Testis (tissue), 3 donors: ENCODE data around the gene TSC22D2. TPM values are rescaled to one million over a fixed set of nuclear protein-coding genes. Genes with fewer than 3 reads are reported as not detected.
"Not testable (repeated sequence)": the region's sequence is repeated elsewhere in the genome, so short reads cannot be mapped to it uniquely, and the experiment has no call there.

Experiments
- DNase-seq: peaks from one replicate; pipeline ENCODE4 v3.0.0-alpha.2; 2019
- H3K27ac ChIP-seq, 2 donors: fragments of 200-600 bp; sonication (generic); one replicate each; pipeline ENCODE4 v1.5.1; 2019
- H3K27me3 ChIP-seq: fragments of 200-600 bp; sonication (generic); one replicate; pipeline ENCODE4 v1.5.1; 2019
- H3K36me3 ChIP-seq: fragments of 200-600 bp; sonication (generic); one replicate; pipeline ENCODE4 v1.5.1; 2017; ENCODE audit warnings: low read depth; ENCODE audit errors: missing control alignments
- H3K4me1 ChIP-seq: fragments of 200-600 bp; sonication (generic); one replicate; pipeline ENCODE4 v1.5.1; 2019
- H3K4me3 ChIP-seq, 2 donors: fragments of 200-600 bp; sonication (generic); one replicate each; pipeline ENCODE4 v1.5.1; 2017 to 2019
- H3K9me3 ChIP-seq: fragments of 200-600 bp; sonication (generic); one replicate; pipeline ENCODE4 v1.5.1; 2017
- POLR2A ChIP-seq: fragments of 450-650 bp; IDR thresholded peaks from one replicate; pipeline ENCODE4 v1.6.1; 2017; ENCODE audit warnings: antibody characterized with exemption, mild to moderate bottlenecking, moderate library complexity
- WGBS, 2 donors: methylation state at CpG; one replicate each; pipeline ENCODE4 v1.1.5; 2018; 5-methylcytosine and 5-hydroxymethylcytosine counted together
- intact Hi-C: fragments of 100-400 bp; cut with DNase I; formaldehyde crosslinking; loops from one replicate; pipeline ENCODE4 v1.15.1; 2023; ENCODE audit warnings: low total_unique reads
- polyA plus RNA-seq: library from polyadenylated mRNA; stranded (reverse); fragments of 350-450 nt; fragmentation: Illumina TruSeq; extraction: RNeasy Lipid Tissue Mini Kit (QIAGEN cat#74804); gene quantifications from one replicate; pipeline ENCODE4 v1.2.3, GENCODE V29; 2014; ENCODE audit warnings: low read depth, low replicate concordance; ENCODE audit not compliant: insufficient read depth
- total RNA-seq, 2 donors: library from RNA; depleted of rRNA; stranded (reverse); fragments of >200 nt; gene quantifications; one replicate each; pipeline ENCODE4 v1.2.3, GENCODE V29; 2016
- TF ChIP-seq, protein P1 (sequence below), 3 experiments: fragments of 450-650 bp in 2 of 3; fragments of 200-600 bp in 1 of 3; sonication (generic) in 1 of 3; IDR thresholded peaks; one replicate each; pipeline ENCODE4 v1.5.1; 2016 to 2019; ENCODE audit warnings: antibody characterized with exemption in 3 of 3, mild to moderate bottlenecking in 2 of 3, moderate library complexity in 1 of 3

TSC22D2 gene
- total and polyA plus RNA-seq, 3 donors from 2014 or later, result 37.7 to 47.0 (median 43.7) TPM

DNA sequence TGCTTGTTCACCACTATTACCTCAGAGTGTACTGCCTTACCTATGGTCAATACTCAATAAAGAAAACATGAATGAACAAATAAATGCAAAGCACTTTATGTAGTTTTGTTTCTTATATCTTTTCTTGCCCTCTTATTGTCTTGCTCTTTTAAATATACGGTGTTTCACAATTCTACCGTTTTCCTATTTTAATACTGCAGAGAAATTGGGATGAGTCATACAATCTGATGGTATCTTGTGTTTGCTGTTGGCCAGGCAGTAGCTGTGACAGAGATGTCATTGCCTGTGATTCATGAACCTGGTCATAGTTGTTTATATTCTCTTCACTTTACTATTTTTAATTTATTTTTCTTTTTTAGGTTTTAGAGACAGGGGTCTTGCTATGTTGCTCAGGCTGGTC is 89.9 kb downstream of the TSC22D2 start:
- TF ChIP-seq POLR2A, result no peak
- TF ChIP-seq, protein P1, sequence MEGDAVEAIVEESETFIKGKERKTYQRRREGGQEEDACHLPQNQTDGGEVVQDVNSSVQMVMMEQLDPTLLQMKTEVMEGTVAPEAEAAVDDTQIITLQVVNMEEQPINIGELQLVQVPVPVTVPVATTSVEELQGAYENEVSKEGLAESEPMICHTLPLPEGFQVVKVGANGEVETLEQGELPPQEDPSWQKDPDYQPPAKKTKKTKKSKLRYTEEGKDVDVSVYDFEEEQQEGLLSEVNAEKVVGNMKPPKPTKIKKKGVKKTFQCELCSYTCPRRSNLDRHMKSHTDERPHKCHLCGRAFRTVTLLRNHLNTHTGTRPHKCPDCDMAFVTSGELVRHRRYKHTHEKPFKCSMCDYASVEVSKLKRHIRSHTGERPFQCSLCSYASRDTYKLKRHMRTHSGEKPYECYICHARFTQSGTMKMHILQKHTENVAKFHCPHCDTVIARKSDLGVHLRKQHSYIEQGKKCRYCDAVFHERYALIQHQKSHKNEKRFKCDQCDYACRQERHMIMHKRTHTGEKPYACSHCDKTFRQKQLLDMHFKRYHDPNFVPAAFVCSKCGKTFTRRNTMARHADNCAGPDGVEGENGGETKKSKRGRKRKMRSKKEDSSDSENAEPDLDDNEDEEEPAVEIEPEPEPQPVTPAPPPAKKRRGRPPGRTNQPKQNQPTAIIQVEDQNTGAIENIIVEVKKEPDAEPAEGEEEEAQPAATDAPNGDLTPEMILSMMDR (IDR thresholded peaks at IDR 0.05), result no peak

DNA sequence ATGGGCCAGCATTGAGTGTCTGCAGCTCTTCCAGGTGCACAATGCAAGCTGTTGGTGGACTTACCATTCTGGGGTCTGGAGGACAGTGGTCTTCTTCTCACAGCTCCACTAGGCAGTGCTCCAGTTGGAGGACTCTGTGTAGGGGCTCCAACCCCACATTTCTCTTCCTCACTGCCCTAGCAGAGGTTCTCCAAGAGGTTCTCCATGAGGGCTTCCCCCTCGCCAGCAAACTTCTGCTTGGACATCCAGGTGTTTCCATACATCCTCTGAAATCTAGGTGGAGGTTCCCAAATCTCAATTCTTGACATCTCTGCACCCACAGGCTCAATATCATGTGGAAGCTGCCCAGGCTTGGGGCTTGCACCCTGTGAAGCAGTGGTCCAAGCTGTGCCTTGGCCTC is 92.9 kb downstream of the TSC22D2 start:
- not testable (repeated sequence) for H3K4me3 ChIP-seq

More for the DNA sequence above, 89.9 kb downstream of the TSC22D2 start:
- Histone ChIP-seq H3K27me3 (no peaks in the 10 kb centered on the region), H3K4me1 (no peaks in the 10 kb centered on the region), H3K4me3 (no peak overlapping the region), H3K27ac (no peak overlapping the region), H3K36me3 (no peaks in the 10 kb centered on the region), H3K9me3 (no peaks in the 10 kb centered on the region)
- WGBS, 2 donors, result 76 to 80% methylated on average over 2 of the region's 2 CpGs
- DNase-seq, result no peak
- intact Hi-C loops, result loop anchor here (5.0 to 10.0 kb wide), 2 partner anchors 211 to 273 kb away; no protein-coding TSS in a partner anchor

DNA sequence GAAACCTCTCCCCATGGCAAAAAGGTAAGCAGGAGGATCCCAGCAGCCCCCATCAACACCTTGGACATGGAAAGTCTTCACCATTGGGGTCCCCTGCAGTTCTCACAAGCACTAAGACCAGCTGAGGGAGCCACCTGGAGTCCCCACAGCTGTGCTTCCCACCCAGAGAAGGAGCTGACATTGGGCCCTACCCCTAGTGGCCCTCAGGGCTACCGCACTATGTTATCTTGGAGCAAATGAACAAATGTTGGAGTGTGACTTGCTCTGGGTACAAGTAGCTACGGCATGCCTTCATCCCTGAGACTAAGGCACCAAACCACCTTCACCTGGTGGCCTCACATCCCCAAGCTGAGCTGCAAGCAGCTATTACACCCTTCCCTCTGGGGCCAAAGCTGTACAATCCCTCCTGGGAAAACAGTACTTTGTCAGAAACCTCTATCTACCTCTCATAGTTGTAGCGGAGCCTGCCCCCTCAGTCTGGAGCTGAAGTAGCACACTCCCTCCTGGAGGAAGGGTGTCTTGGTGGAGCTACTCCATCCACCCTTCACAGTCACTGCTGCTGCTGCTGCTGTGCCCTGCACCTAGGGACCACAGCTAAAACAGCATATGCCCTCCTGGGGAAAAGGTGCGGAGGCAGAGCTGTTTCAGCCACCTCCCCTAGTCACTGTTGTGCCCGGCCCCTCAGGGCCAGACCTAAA is 95.5 kb downstream of the TSC22D2 start:
- TF ChIP-seq, protein P1 (IDR thresholded peaks at IDR 0.05), result no peak
- TF ChIP-seq POLR2A, result no peak
- H3K27me3 ChIP-seq, result no peaks in the 10 kb centered on the region
- no peaks in the 10 kb centered on the region for H3K36me3 ChIP-seq
- H3K27ac ChIP-seq, result no peak overlapping the region
- intact Hi-C loops, result no loop called here
- no peaks in the 10 kb centered on the region for H3K9me3 ChIP-seq
- 86 to 91% methylated on average over 3 to 5 of the region's 5 CpGs for WGBS, 2 donors
- no peaks in the 10 kb centered on the region for H3K4me1 ChIP-seq
- no peak overlapping the region for H3K4me3 ChIP-seq
- no peak for DNase-seq

More for the DNA sequence above, 92.9 kb downstream of the TSC22D2 start:
- intact Hi-C loops, H3K36me3 ChIP-seq, DNase-seq, H3K9me3 ChIP-seq, H3K4me1 ChIP-seq, H3K27ac ChIP-seq, H3K27me3 ChIP-seq: not testable (repeated sequence)
- 100% methylated on average over 1 of the region's 1 CpG for WGBS, 2 donors

DNA sequence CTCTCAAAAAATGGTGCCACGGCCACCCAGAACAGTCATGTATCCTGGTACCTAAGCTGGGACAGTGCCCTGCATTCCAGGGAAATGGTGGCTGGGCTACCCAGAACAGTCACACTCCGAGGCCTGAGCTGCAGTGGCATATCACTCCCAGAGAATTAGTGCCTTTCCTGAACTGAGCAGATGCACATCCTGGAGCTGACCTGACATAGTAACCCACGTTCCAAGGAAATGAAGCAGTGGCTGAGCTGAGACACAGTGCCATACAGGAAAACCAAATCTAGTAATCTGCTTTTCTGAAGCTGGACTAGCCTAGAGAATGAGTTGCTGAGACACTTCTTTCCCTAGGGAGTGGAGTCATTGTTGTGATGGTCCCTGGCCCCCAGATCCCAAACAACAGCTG is 96.4 kb downstream of the TSC22D2 start:
- TF ChIP-seq, protein P1 (IDR thresholded peaks at IDR 0.05), result no peak
- no peak for TF ChIP-seq POLR2A
- no peak overlapping the region for H3K27ac ChIP-seq
- DNase-seq, result no peak
- intact Hi-C loops, result no loop called here
- 82 to 86% methylated on average over 3 of the region's 3 CpGs for WGBS, 2 donors
- H3K27me3 ChIP-seq, result no peaks in the 10 kb centered on the region
- no peaks in the 10 kb centered on the region for H3K9me3 ChIP-seq
- H3K4me3 ChIP-seq, result no peak overlapping the region
- no peaks in the 10 kb centered on the region for H3K36me3 ChIP-seq
- no peaks in the 10 kb centered on the region for H3K4me1 ChIP-seq

DNA sequence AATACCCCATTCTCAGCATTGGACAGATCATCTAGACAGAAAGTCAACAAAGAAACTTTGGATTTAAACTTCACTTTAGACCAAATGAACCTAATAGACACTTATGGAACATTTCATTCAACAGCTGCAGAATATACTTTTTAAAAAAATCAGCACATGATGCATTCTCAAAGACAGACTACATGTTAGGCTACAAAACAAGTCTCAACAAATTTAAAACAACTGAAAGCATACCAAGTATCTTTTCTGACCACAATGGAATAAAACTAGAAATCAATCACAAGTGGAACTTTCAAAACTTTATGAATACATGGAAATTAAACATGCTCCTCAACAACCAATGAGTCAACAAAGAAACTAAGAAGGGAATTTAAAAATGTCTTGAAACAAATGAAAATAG is 100.3 kb downstream of the TSC22D2 start:
- Histone ChIP-seq H3K27me3 (no peaks in the 10 kb centered on the region), H3K4me3 (no peak overlapping the region), H3K4me1 (no peaks in the 10 kb centered on the region), H3K36me3 (no peaks in the 10 kb centered on the region), H3K27ac (no peak overlapping the region), H3K9me3 (no peaks in the 10 kb centered on the region)
- TF ChIP-seq, protein P1 (IDR thresholded peaks at IDR 0.05), result no peak
- no peak for TF ChIP-seq POLR2A
- intact Hi-C loops, result no loop called here
- no peak for DNase-seq
